Transverse colon (tissue), 4 donors: ENCODE measurements around the gene PCSK6.

Experiments
- CTCF ChIP-seq, 5 experiments: fragments of 200-600 bp in 3 of 5; fragments of 450-650 bp in 2 of 5; sonication (generic) in 3 of 5; IDR thresholded peaks; 1 replicate in 2 of 5; 2 replicates in 3 of 5; pipeline ENCODE4 v1.5.1; 2016 to 2017; ENCODE audit warnings: antibody characterized with exemption in 5 of 5, inconsistent platforms in 3 of 5, mild to moderate bottlenecking in 2 of 5, moderate library complexity in 1 of 5
- POLR2A ChIP-seq: fragments of 450-650 bp; IDR thresholded peaks from one replicate; pipeline ENCODE4 v1.6.1; 2016; ENCODE audit warnings: antibody characterized with exemption, mild to moderate bottlenecking, moderate library complexity
- POLR2AphosphoS5 ChIP-seq, 3 donors: sonication (generic); formaldehyde crosslinking; IDR thresholded peaks; one replicate each; pipeline ENCODE4 v1.6.1; 2016; ENCODE audit warnings: antibody characterized with exemption in 3 of 3

- TF ChIP-seq CTCF (IDR thresholded peaks at IDR 0.05) (no peak), POLR2AphosphoS5 (IDR thresholded peaks at IDR 0.05) (no peak), POLR2A (no peak)
Observed at GRCh38 chr15:101451846-101452245, 37.7 kb downstream of the PCSK6 start.
